ENCODE results near the gene TCP11L2.
"Not testable (repeated sequence)": the region's sequence is repeated elsewhere in the genome, so short reads cannot be mapped to it uniquely, and the experiment has no call there.

The TCP11L2 gene

GRCh38 chr12:106343214-106343528, 40.6 kb downstream of the TCP11L2 start:
- DNase-seq (ENCODE audit: low read depth in 2 of 2): no peak

GRCh38 chr12:106344131-106344530, 41.6 kb downstream of the TCP11L2 start:
- no peak for DNase-seq (ENCODE audit: low read depth in 2 of 2)

GRCh38 chr12:106345746-106346145, 43.2 kb downstream of the TCP11L2 start:
- DNase-seq (ENCODE audit: low read depth in 2 of 2): no peak

GRCh38 chr12:106348411-106348810, 45.9 kb downstream of the TCP11L2 start:
- no peak for DNase-seq (ENCODE audit: low read depth in 2 of 2)

GRCh38 chr12:106353175-106353574, 50.6 kb downstream of the TCP11L2 start:
- DNase-seq (ENCODE audit: low read depth in 2 of 2): no peak

- DNase-seq (ENCODE audit: low read depth in 2 of 2): peak; percentile 90 to 95
These were observed 55.2 kb downstream of the TCP11L2 start, which contains the start of gene POLR3B for GRCh38 chr12:106357549-106358395. POLR3B (plus strand) TSS chr12:106357748; CDS start chr12:106357880, 132 bp downstream.

- no peak for DNase-seq (ENCODE audit: low read depth in 2 of 2)
These were observed 56.1 kb downstream of the TCP11L2 start for GRCh38 chr12:106358396-106359241.

- no peak for DNase-seq (ENCODE audit: low read depth in 2 of 2)
These were observed 57.3 kb downstream of the TCP11L2 start for GRCh38 chr12:106359646-106360399.

GRCh38 chr12:106360400-106360994, 58.0 kb downstream of the TCP11L2 start:
- no peak for DNase-seq (ENCODE audit: low read depth in 2 of 2)

- no peak for DNase-seq (ENCODE audit: low read depth in 2 of 2)
These were observed 60.4 kb downstream of the TCP11L2 start for GRCh38 chr12:106362971-106363370.

GRCh38 chr12:106364261-106364660, 61.7 kb downstream of the TCP11L2 start:
- DNase-seq (ENCODE audit: low read depth in 2 of 2): no peak

GRCh38 chr12:106369624-106370346, 67.3 kb downstream of the TCP11L2 start:
- DNase-seq (ENCODE audit: low read depth in 2 of 2): no peak

- DNase-seq (ENCODE audit: low read depth in 2 of 2): no peak
These were observed 76.3 kb downstream of the TCP11L2 start for GRCh38 chr12:106378788-106379187.

- no peak for DNase-seq (ENCODE audit: low read depth in 2 of 2)
These were observed 78.4 kb downstream of the TCP11L2 start for GRCh38 chr12:106380954-106381353.

- not testable (repeated sequence) for DNase-seq (ENCODE audit: low read depth in 2 of 2)
These were observed 79.3 kb downstream of the TCP11L2 start for GRCh38 chr12:106381866-106382265.

GRCh38 chr12:106386813-106387535, 84.4 kb downstream of the TCP11L2 start:
- DNase-seq (ENCODE audit: low read depth in 2 of 2): no peak

GRCh38 chr12:106387848-106388377, 85.4 kb downstream of the TCP11L2 start:
- no peak for DNase-seq (ENCODE audit: low read depth in 2 of 2)

GRCh38 chr12:106389151-106389550, 86.6 kb downstream of the TCP11L2 start:
- DNase-seq (ENCODE audit: low read depth in 2 of 2): no peak

- no peak for DNase-seq (ENCODE audit: low read depth in 2 of 2)
These were observed 90.2 kb downstream of the TCP11L2 start for GRCh38 chr12:106392759-106393158.

Data from stimulated activated CD8-positive, alpha-beta memory T cell treated with anti-CD3 and anti-CD28 coated beads, Interleukin-15, amount 100 ng/mL, for 4 hours (primary cell).